H9 (cell line): ENCODE data around the gene CSRNP2. TPM values are rescaled to one million over a fixed set of nuclear protein-coding genes. Genes with fewer than 3 reads are reported as not detected.

Experiments
- DNase-seq: peaks from one replicate; pipeline ENCODE4 v3.0.0-alpha.2; 2017
- H2AFZ ChIP-seq: one replicate; pipeline ENCODE4 v1.6.1; 2013; ENCODE audit warnings: mild to moderate bottlenecking, low read length, control low read depth, moderate library complexity
- H2AK5ac ChIP-seq: 2 replicates; pipeline ENCODE4 v1.6.1; 2013; ENCODE audit warnings: low read length, control low read depth, mixed read lengths; ENCODE audit not compliant: insufficient read length
- H2BK120ac ChIP-seq: one replicate; pipeline ENCODE4 v1.6.1; 2013; ENCODE audit warnings: low read depth, mild to moderate bottlenecking, low read length, control low read depth, inconsistent platforms; ENCODE audit not compliant: poor library complexity, severe bottlenecking
- H2BK12ac ChIP-seq: 2 replicates; pipeline ENCODE4 v1.6.1; 2013; ENCODE audit warnings: low read length, control low read depth, mixed read lengths, low read depth; ENCODE audit not compliant: insufficient read length
- H2BK15ac ChIP-seq: 2 replicates; pipeline ENCODE4 v1.6.1; 2013; ENCODE audit warnings: low read depth, low read length, control low read depth
- H2BK20ac ChIP-seq: one replicate; pipeline ENCODE4 v1.6.1; 2013; ENCODE audit warnings: low read depth, mild to moderate bottlenecking, low read length, control low read depth, inconsistent platforms; ENCODE audit not compliant: poor library complexity, severe bottlenecking
- H2BK5ac ChIP-seq: 2 replicates; pipeline ENCODE4 v1.6.1; 2013; ENCODE audit warnings: low read length, control low read depth, mixed read lengths; ENCODE audit not compliant: insufficient read length
- H3K14ac ChIP-seq: 2 replicates; pipeline ENCODE4 v1.6.1; 2013; ENCODE audit warnings: low read length, control low read depth; ENCODE audit not compliant: insufficient read depth
- H3K18ac ChIP-seq: 2 replicates; pipeline ENCODE4 v1.6.1; 2013; ENCODE audit warnings: low read depth, mild to moderate bottlenecking, mixed read lengths, low read length, control low read depth; ENCODE audit not compliant: insufficient read length
- H3K23ac ChIP-seq: 2 replicates; pipeline ENCODE4 v1.6.1; 2013; ENCODE audit warnings: low read length, control low read depth, mixed read lengths, low read depth; ENCODE audit not compliant: insufficient read length
- H3K23me2 ChIP-seq: 2 replicates; pipeline ENCODE4 v1.6.1; 2013; ENCODE audit warnings: low read depth, mild to moderate bottlenecking, mixed read lengths, low read length, control low read depth; ENCODE audit not compliant: insufficient read length, poor library complexity, severe bottlenecking
- H3K27ac ChIP-seq: 2 replicates; pipeline ENCODE4 v1.5.1; 2013; ENCODE audit warnings: low read length, control low read depth, mixed read lengths, low read depth; ENCODE audit not compliant: insufficient read length
- H3K27me3 ChIP-seq: 2 replicates; pipeline ENCODE4 v1.6.1; 2013; ENCODE audit warnings: low read length, control low read depth, inconsistent platforms; ENCODE audit not compliant: insufficient read depth
- H3K4ac ChIP-seq: 2 replicates; pipeline ENCODE4 v1.6.1; 2013; ENCODE audit warnings: low read depth, mild to moderate bottlenecking, control low read depth, inconsistent platforms, low read length, moderate library complexity
- H3K4me1 ChIP-seq: 2 replicates; pipeline ENCODE4 v1.6.1; 2013; ENCODE audit warnings: low read length, control low read depth, inconsistent platforms; ENCODE audit not compliant: insufficient read depth
- H3K4me2 ChIP-seq: 2 replicates; pipeline ENCODE4 v1.6.1; 2013; ENCODE audit warnings: low read length, control low read depth, mixed read lengths; ENCODE audit not compliant: insufficient read length, insufficient read depth
- H3K56ac ChIP-seq: 2 replicates; pipeline ENCODE4 v1.6.1; 2013; ENCODE audit warnings: low read depth, mild to moderate bottlenecking, mixed read lengths, low read length, control low read depth; ENCODE audit not compliant: insufficient read length
- H3K79me1 ChIP-seq: 2 replicates; pipeline ENCODE4 v1.6.1; 2013; ENCODE audit warnings: low read depth, mild to moderate bottlenecking, moderate library complexity, low read length, control low read depth, inconsistent platforms; ENCODE audit not compliant: insufficient read depth, poor library complexity, severe bottlenecking
- H3K79me2 ChIP-seq: 2 replicates; pipeline ENCODE4 v1.6.1; 2013; ENCODE audit warnings: low read length, control low read depth, inconsistent platforms; ENCODE audit not compliant: insufficient read depth
- H3K9ac ChIP-seq: 2 replicates; pipeline ENCODE4 v1.6.1; 2013; ENCODE audit warnings: low read length, control low read depth, mixed read lengths; ENCODE audit not compliant: insufficient read length; ENCODE audit errors: extremely low read depth
- H3K9me3 ChIP-seq: one replicate; pipeline ENCODE4 v1.6.1; 2013; ENCODE audit warnings: low read depth, low read length, inconsistent platforms; ENCODE audit not compliant: control insufficient read depth
- H3T11ph ChIP-seq: one replicate; pipeline ENCODE4 v1.6.1; 2013; ENCODE audit warnings: mild to moderate bottlenecking, low read length, control low read depth, inconsistent platforms
- H4K20me1 ChIP-seq: one replicate; pipeline ENCODE4 v1.6.1; 2013; ENCODE audit not compliant: control insufficient read depth, insufficient read length, insufficient read depth
- H4K5ac ChIP-seq: 2 replicates; pipeline ENCODE4 v1.6.1; 2013; ENCODE audit warnings: low read depth, mild to moderate bottlenecking, mixed read lengths, low read length, control low read depth; ENCODE audit not compliant: insufficient read length
- H4K8ac ChIP-seq: replicated peaks from 2 replicates; pipeline ENCODE4 v1.6.1; 2013; ENCODE audit warnings: low read length, control low read depth, mixed read lengths, low read depth; ENCODE audit not compliant: insufficient read length
- H4K91ac ChIP-seq: 2 replicates; pipeline ENCODE4 v1.6.1; 2013; ENCODE audit warnings: low read depth, mild to moderate bottlenecking, moderate library complexity, mixed read lengths, low read length, control low read depth; ENCODE audit not compliant: insufficient read length
- H3K27ac Mint-ChIP-seq, 3 experiments: 2 replicates in 2 of 3; 3 replicates in 1 of 3; pipeline ENCODE4 v1.8.0; 2020 to 2021; ENCODE audit warnings: mixed read lengths in 3 of 3, mild to moderate bottlenecking in 1 of 3, moderate library complexity in 1 of 3
- H3K27me3 Mint-ChIP-seq: 2 replicates; pipeline ENCODE4 v1.8.0; 2021; ENCODE audit warnings: low read depth, mild to moderate bottlenecking, moderate library complexity, mixed read lengths
- H3K36me3 Mint-ChIP-seq, 3 experiments: 2 replicates in 2 of 3; 3 replicates in 1 of 3; pipeline ENCODE4 v1.8.0; 2020 to 2021; ENCODE audit warnings: low read depth in 3 of 3, mixed read lengths in 3 of 3; ENCODE audit not compliant: insufficient read depth in 1 of 3
- H3K4me1 Mint-ChIP-seq, 2 experiments: 2 replicates each; pipeline ENCODE4 v1.8.0; 2020; ENCODE audit warnings: mixed read lengths in 2 of 2
- H3K4me3 Mint-ChIP-seq, 2 experiments: 2 replicates in 1 of 2; 3 replicates in 1 of 2; pipeline ENCODE4 v1.8.0; 2020 to 2021; ENCODE audit warnings: mild to moderate bottlenecking in 2 of 2, mixed read lengths in 2 of 2, moderate library complexity in 1 of 2
- H3K9me3 Mint-ChIP-seq, 2 experiments: 2 replicates in 1 of 2; 3 replicates in 1 of 2; pipeline ENCODE4 v1.8.0; 2020; ENCODE audit warnings: mild to moderate bottlenecking in 2 of 2, mixed read lengths in 2 of 2, moderate library complexity in 1 of 2
- WGBS: extraction: QIAGEN DNeasy Blood & Tissue Kit; methylation state at CpG from one replicate; pipeline ENCODE4 v1.1.7; 2013; ENCODE audit warnings: missing lambda C conversion rate, low lambda C conversion rate, mixed read lengths; ENCODE audit not compliant: insufficient read length; ENCODE audit errors: extremely low coverage; 5-methylcytosine and 5-hydroxymethylcytosine counted together
- long read RNA-seq: library from polyadenylated mRNA; unstranded; transcript quantifications from one replicate; pipeline ENCODE4 v2.0.0, GENCODE V29; 2020
- total RNA-seq: library from RNA; stranded (reverse); gene quantifications from 2 replicates; pipeline ENCODE4 v1.2.1, GENCODE V29; 2021
- TF ChIP-seq, protein P1 (sequence below): fragments of 200-600 bp; sonication (generic); conservative IDR thresholded peaks from 3 replicates; pipeline ENCODE4 v1.8.0; 2021; ENCODE audit warnings: antibody characterized with exemption, mild to moderate bottlenecking

Gene CSRNP2, protein sequence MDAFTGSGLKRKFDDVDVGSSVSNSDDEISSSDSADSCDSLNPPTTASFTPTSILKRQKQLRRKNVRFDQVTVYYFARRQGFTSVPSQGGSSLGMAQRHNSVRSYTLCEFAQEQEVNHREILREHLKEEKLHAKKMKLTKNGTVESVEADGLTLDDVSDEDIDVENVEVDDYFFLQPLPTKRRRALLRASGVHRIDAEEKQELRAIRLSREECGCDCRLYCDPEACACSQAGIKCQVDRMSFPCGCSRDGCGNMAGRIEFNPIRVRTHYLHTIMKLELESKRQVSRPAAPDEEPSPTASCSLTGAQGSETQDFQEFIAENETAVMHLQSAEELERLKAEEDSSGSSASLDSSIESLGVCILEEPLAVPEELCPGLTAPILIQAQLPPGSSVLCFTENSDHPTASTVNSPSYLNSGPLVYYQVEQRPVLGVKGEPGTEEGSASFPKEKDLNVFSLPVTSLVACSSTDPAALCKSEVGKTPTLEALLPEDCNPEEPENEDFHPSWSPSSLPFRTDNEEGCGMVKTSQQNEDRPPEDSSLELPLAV
- 38.6 and 42.5 TPM in 2 replicates for total RNA-seq
- long read RNA-seq, full-length matches to known transcripts: 9 of 18 reads
- long read RNA-seq, partial matches to known transcripts: 6 of 18 reads
- long read RNA-seq, other reads (novel, unspliced or antisense): 3 of 18 reads

- H4K91ac ChIP-seq: no peak within 1 kb of the TSS
- no peak within 1 kb of the TSS for H3K4ac ChIP-seq
- no peak within 1 kb of the TSS for H4K8ac ChIP-seq
- H3K56ac ChIP-seq: no peak within 1 kb of the TSS
- no peak within 1 kb of the TSS for H2BK20ac ChIP-seq
- peak within 1 kb of the TSS; percentile 93 to 98 for H3K4me3 Mint-ChIP-seq
- no peak within 1 kb of the TSS for H2BK12ac ChIP-seq
- H2AFZ ChIP-seq: peak within 1 kb of the TSS; percentile 48
- peaks cover 2% of the 10 kb centered on the region; the same call in 1 of the 2 replicates for H3K4me1 ChIP-seq
- H3K9ac ChIP-seq: peak within 1 kb of the TSS; percentile 83
- peak within 1 kb of the TSS; percentile 52 for H3K18ac ChIP-seq
- H3K23ac ChIP-seq: no peak within 1 kb of the TSS
- H3K23me2 ChIP-seq: peaks cover 8% of the 10 kb centered on the region
- no peak within 1 kb of the TSS for H2BK15ac ChIP-seq
- H3T11ph ChIP-seq: no peak within 1 kb of the TSS
- H2BK120ac ChIP-seq: no peak within 1 kb of the TSS
- H3K27me3 Mint-ChIP-seq: no peaks in the 10 kb centered on the region
- no CpG with 5 or more reads among the region's 74 CpGs for WGBS
- no peaks in the 10 kb centered on the region for H4K20me1 ChIP-seq
- no peak within 1 kb of the TSS for H4K5ac ChIP-seq
- H3K27ac Mint-ChIP-seq: peak within 1 kb of the TSS; percentile 91 to 98 (median 98)
- no peak within 1 kb of the TSS for H3K27ac ChIP-seq
- peaks cover 10 to 24% (median 14%) of the 10 kb centered on the region in 3 experiments; a peak in 6 of 7 replicates for H3K36me3 Mint-ChIP-seq
- no peak within 1 kb of the TSS for H2BK5ac ChIP-seq
- no peak within 1 kb of the TSS for H2AK5ac ChIP-seq
- H3K79me2 ChIP-seq: peaks cover 6% of the 10 kb centered on the region; the same call in 1 of the 2 replicates
- peaks cover 11% of the 10 kb centered on the region for H3K79me1 ChIP-seq
- H3K14ac ChIP-seq: peak within 1 kb of the TSS; percentile 82
- peak within 1 kb of the TSS; percentile 87 for H3K4me2 ChIP-seq
- H3K4me1 Mint-ChIP-seq: peaks cover 20 to 24% of the 10 kb centered on the region in 2 experiments
- TF ChIP-seq, protein P1, sequence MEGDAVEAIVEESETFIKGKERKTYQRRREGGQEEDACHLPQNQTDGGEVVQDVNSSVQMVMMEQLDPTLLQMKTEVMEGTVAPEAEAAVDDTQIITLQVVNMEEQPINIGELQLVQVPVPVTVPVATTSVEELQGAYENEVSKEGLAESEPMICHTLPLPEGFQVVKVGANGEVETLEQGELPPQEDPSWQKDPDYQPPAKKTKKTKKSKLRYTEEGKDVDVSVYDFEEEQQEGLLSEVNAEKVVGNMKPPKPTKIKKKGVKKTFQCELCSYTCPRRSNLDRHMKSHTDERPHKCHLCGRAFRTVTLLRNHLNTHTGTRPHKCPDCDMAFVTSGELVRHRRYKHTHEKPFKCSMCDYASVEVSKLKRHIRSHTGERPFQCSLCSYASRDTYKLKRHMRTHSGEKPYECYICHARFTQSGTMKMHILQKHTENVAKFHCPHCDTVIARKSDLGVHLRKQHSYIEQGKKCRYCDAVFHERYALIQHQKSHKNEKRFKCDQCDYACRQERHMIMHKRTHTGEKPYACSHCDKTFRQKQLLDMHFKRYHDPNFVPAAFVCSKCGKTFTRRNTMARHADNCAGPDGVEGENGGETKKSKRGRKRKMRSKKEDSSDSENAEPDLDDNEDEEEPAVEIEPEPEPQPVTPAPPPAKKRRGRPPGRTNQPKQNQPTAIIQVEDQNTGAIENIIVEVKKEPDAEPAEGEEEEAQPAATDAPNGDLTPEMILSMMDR: no peak
- peak; percentile 99 for DNase-seq
- H3K9me3 ChIP-seq: no peaks in the 10 kb centered on the region
- H3K9me3 Mint-ChIP-seq: peaks cover 0 to 2% of the 10 kb centered on the region in 2 experiments; a peak in 2 of 5 replicates
- H3K27me3 ChIP-seq: no peaks in the 10 kb centered on the region
These were observed at the start of gene CSRNP2 for GRCh38 chr12:51083126-51083833. CSRNP2 (minus strand) TSS chr12:51083596; CDS start chr12:51076561, 7,035 bp downstream.
